HCEC 1CT (cell line): Measurements from ENCODE around the gene CABP7.

Experiments used
- DNase-seq: peaks from one replicate; pipeline ENCODE4 v3.0.0-alpha.2; 2017

The CABP7 gene

DNA sequence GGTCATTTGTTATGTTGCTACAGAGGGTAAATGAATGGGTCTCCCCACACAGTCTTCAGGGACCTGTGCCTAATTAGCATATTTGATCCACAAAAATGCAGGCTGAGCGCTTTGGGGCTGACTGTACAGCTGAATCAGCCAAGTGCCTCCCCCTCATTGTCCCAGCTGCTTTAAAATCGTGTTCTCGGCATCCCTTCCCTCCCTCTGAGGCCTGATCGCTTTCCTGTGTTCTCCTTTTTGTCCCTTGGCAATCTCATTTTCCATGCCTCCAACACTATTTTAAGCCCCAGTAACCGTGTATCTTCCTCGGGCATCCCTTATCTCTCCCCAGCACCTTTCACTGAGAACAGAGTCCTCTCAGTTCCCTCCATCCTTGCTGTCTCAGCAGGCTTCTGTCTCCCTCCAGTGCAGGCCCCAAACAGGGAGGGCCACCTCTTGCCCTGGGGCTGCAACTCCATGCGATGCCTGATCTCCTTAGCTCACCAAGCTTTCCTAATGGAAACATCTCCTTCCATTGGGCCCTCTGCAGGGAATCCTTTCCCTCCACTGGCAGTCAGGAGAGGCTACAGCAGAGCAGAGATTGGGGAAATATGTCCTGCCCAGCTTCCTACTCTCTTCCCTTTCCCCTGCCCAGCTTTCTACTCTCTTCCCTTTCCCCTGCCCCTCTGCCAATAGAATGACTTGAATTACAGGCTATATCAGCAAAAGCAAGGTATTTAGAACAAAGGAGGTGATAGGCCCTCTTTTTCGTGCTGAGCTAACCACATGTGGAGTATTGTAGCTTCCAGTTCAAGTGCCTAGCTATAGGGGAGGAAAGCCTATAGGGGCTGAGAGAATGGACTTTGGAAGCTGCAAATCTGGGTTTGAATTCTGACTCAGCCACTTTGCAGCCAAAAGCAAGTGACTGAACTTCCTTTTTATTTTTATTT lies 61.2 kb downstream of the CABP7 start:
- peak; percentile 86 for DNase-seq
